ENCODE data around the gene SFTPB. TPM values are rescaled to one million over a fixed set of nuclear protein-coding genes. Genes with fewer than 3 reads are reported as not detected.

Gene SFTPB
- total RNA-seq, 1 donor from 2014 or later, result not detected

GRCh38 chr2:85665264-85665937 lies 2.6 kb downstream of the SFTPB start:
- Mint-ChIP-seq H3K27me3 (ENCODE audit: unreplicated experiment) (peaks cover 11% of the 10 kb centered on the region), H3K36me3 (ENCODE audit: unreplicated experiment) (no peaks in the 10 kb centered on the region), H3K27ac (ENCODE audit: unreplicated experiment) (no peak overlapping the region), H3K9me3 (ENCODE audit: unreplicated experiment) (peaks cover 11% of the 10 kb centered on the region), H3K4me1 (ENCODE audit: low read depth, unreplicated experiment) (peaks cover 9% of the 10 kb centered on the region), H3K4me3 (ENCODE audit: unreplicated experiment) (no peak overlapping the region)
- TF ChIP-seq CTCF (IDR thresholded peaks at IDR 0.05; ENCODE audit: partially characterized antibody, unreplicated experiment), result no peak
- DNase-seq, result no peak

- Mint-ChIP-seq H3K27me3 (ENCODE audit: unreplicated experiment) (peaks cover 11% of the 10 kb centered on the region), H3K4me3 (ENCODE audit: unreplicated experiment) (no peak overlapping the region), H3K4me1 (ENCODE audit: low read depth, unreplicated experiment) (peaks cover 9% of the 10 kb centered on the region), H3K27ac (ENCODE audit: unreplicated experiment) (no peak overlapping the region), H3K36me3 (ENCODE audit: unreplicated experiment) (no peaks in the 10 kb centered on the region), H3K9me3 (ENCODE audit: unreplicated experiment) (peaks cover 11% of the 10 kb centered on the region)
- no peak for DNase-seq
- no peak for TF ChIP-seq CTCF (IDR thresholded peaks at IDR 0.05; ENCODE audit: partially characterized antibody, unreplicated experiment)
These were observed 4.1 kb downstream of the SFTPB start for GRCh38 chr2:85663594-85664565.

- H3K4me3 Mint-ChIP-seq (ENCODE audit: unreplicated experiment), result no peak overlapping the region
- no peak for TF ChIP-seq CTCF (IDR thresholded peaks at IDR 0.05; ENCODE audit: partially characterized antibody, unreplicated experiment)
These were observed 5.0 kb downstream of the SFTPB start for GRCh38 chr2:85662899-85663593.

GRCh38 chr2:85661139-85661858 lies 6.7 kb downstream of the SFTPB start:
- H3K4me3 Mint-ChIP-seq (ENCODE audit: unreplicated experiment), result no peak overlapping the region
- peaks cover 7% of the 10 kb centered on the region for H3K27me3 Mint-ChIP-seq (ENCODE audit: unreplicated experiment)
- TF ChIP-seq CTCF (IDR thresholded peaks at IDR 0.05; ENCODE audit: partially characterized antibody, unreplicated experiment), result no peak
- H3K9me3 Mint-ChIP-seq (ENCODE audit: unreplicated experiment), result peaks cover 8% of the 10 kb centered on the region
- H3K4me1 Mint-ChIP-seq (ENCODE audit: low read depth, unreplicated experiment), result peaks cover 8% of the 10 kb centered on the region
- H3K27ac Mint-ChIP-seq (ENCODE audit: unreplicated experiment), result no peak overlapping the region
- H3K36me3 Mint-ChIP-seq (ENCODE audit: unreplicated experiment), result no peaks in the 10 kb centered on the region
- no peak for DNase-seq

More at GRCh38 chr2:85662899-85663593, 5.0 kb downstream of the SFTPB start:
- peaks cover 11% of the 10 kb centered on the region for H3K27me3 Mint-ChIP-seq (ENCODE audit: unreplicated experiment)
- peaks cover 11% of the 10 kb centered on the region for H3K9me3 Mint-ChIP-seq (ENCODE audit: unreplicated experiment)
- peaks cover 9% of the 10 kb centered on the region for H3K4me1 Mint-ChIP-seq (ENCODE audit: low read depth, unreplicated experiment)
- H3K27ac Mint-ChIP-seq (ENCODE audit: unreplicated experiment), result peak overlapping the region; percentile 33
- H3K36me3 Mint-ChIP-seq (ENCODE audit: unreplicated experiment), result no peaks in the 10 kb centered on the region
- DNase-seq, result no peak

All from glutamatergic neuron (in vitro differentiated cells).